Measurements from ENCODE around the gene THSD8.
"Not testable (repeated sequence)": the region's sequence is repeated elsewhere in the genome, so short reads cannot be mapped to it uniquely, and the experiment has no call there.

The THSD8 gene

GRCh38 chr19:12825254-12826131 is 23.6 kb downstream of the THSD8 start:
- DNase-seq (ENCODE audit: low spot score) = peak; percentile 82

GRCh38 chr19:12828494-12828893 is 26.6 kb downstream of the THSD8 start:
- DNase-seq (ENCODE audit: low spot score) = peak; percentile 71

- no peak for DNase-seq (ENCODE audit: low spot score)
Observed at GRCh38 chr19:12833418-12833737, 31.5 kb downstream of the THSD8 start.

- DNase-seq (ENCODE audit: low spot score) = no peak
Observed at GRCh38 chr19:12833738-12834565, 32.1 kb downstream of the THSD8 start.

- DNase-seq (ENCODE audit: low spot score) = no peak
Observed at GRCh38 chr19:12834566-12834943, 32.7 kb downstream of the THSD8 start, which contains the start of gene RTBDN. TSS of gene RTBDN (minus strand) at chr19:12834579. CDS start at chr19:12829979, 4,600 bp downstream.

GRCh38 chr19:12834976-12835757 is 33.3 kb downstream of the THSD8 start:
- peak; percentile 70 for DNase-seq (ENCODE audit: low spot score)

GRCh38 chr19:12836529-12836863 is 34.6 kb downstream of the THSD8 start:
- no peak for DNase-seq (ENCODE audit: low spot score)

- DNase-seq (ENCODE audit: low spot score) = no peak
Observed at GRCh38 chr19:12837225-12837624, 35.4 kb downstream of the THSD8 start.

- DNase-seq (ENCODE audit: low spot score) = peak; percentile 91
Observed at GRCh38 chr19:12838182-12838885, 36.5 kb downstream of the THSD8 start, which contains the start of gene MAST1. TSS of gene MAST1 (plus strand) at chr19:12838515. CDS start at chr19:12838573, 58 bp downstream.

- peak; percentile 63 for DNase-seq (ENCODE audit: low spot score)
Observed at GRCh38 chr19:12838886-12839756, 37.3 kb downstream of the THSD8 start.

GRCh38 chr19:12840091-12841079 is 38.5 kb downstream of the THSD8 start:
- no peak for DNase-seq (ENCODE audit: low spot score)

- DNase-seq (ENCODE audit: low spot score) = no peak
Observed at GRCh38 chr19:12841094-12841493, 39.2 kb downstream of the THSD8 start.

GRCh38 chr19:12842511-12842910 is 40.6 kb downstream of the THSD8 start:
- no peak for DNase-seq (ENCODE audit: low spot score)

GRCh38 chr19:12843328-12843727 is 41.5 kb downstream of the THSD8 start:
- DNase-seq (ENCODE audit: low spot score) = no peak

- no peak for DNase-seq (ENCODE audit: low spot score)
Observed at GRCh38 chr19:12843999-12844732, 42.3 kb downstream of the THSD8 start.

- not testable (repeated sequence) for DNase-seq (ENCODE audit: low spot score)
Observed at GRCh38 chr19:12846613-12847012, 44.7 kb downstream of the THSD8 start.

GRCh38 chr19:12847159-12848139 is 45.6 kb downstream of the THSD8 start:
- peak; percentile 93 for DNase-seq (ENCODE audit: low spot score)
